HCT116 (cell line): ENCODE data around the gene ATF6B. TPM values are rescaled to one million over a fixed set of nuclear protein-coding genes. Genes with fewer than 3 reads are reported as not detected.

Source experiments
- ATAC-seq: fragments of 200-7000 bp; cut with Tn5 transposase; 2 replicates; pipeline ENCODE4 v1.9.1; 2020; ENCODE audit warnings: mild to moderate bottlenecking, moderate library complexity
- BruUV-seq: library from RNA; stranded (reverse); fragments of 400-500 nt; replicated peaks from 2 replicates; lab custom pipeline; 2021; lab: Mats Ljungman, UMichigan
- CTCF ChIA-PET: fragments of 300-600 bp; sonication (Branson Sonifier 250); formaldehyde crosslinking; loops from one replicate; lab custom pipeline; 2021; ENCODE audit warnings: antibody characterized with exemption; lab: Charles Lee
- POLR2A ChIA-PET: fragments of 300-600, 350-600 bp; sonication (Branson Sonifier 250); formaldehyde crosslinking; loops from one replicate; lab custom pipeline; 2021; ENCODE audit warnings: antibody characterized with exemption; lab: Charles Lee
- RAD21 ChIA-PET, 2 experiments: fragments of 300-600 bp; sonication (Branson Sonifier 250); formaldehyde crosslinking; loops; one replicate each; lab custom pipeline; 2023; ENCODE audit warnings: low total read pairs in 2 of 2; ENCODE audit not compliant: uncharacterized antibody in 2 of 2, unreplicated experiment in 2 of 2, low non-redundant PET in 1 of 2; lab: Charles Lee
- DNase-seq: peaks from one replicate; pipeline ENCODE4 v3.0.0-alpha.2; 2010; ENCODE audit warnings: low read depth, low spot score
- H2AFZ ChIP-seq: fragments of 200-600 bp; shearing (Covaris generic), sonication (generic); 2 replicates; pipeline ENCODE4 v1.6.1; 2017; ENCODE audit warnings: low read depth, mixed run types, mixed read lengths, antibody characterized with exemption, low read length; ENCODE audit not compliant: poor library complexity, severe bottlenecking
- H3K27ac ChIP-seq: 2 replicates; pipeline ENCODE4 v1.5.1; 2012; ENCODE audit warnings: low read depth, low read length
- H3K27me3 ChIP-seq: fragments of 200-600 bp; sonication (generic); 2 replicates; pipeline ENCODE4 v1.6.1; 2016; ENCODE audit warnings: mixed run types, low read length, mixed read lengths; ENCODE audit not compliant: insufficient read depth
- H3K36me3 ChIP-seq, 2 experiments: fragments of 200-500 bp in 1 of 2; fragments of 200-600 bp in 1 of 2; sonication (Bioruptor generic) in 1 of 2; sonication (generic) in 1 of 2; 2 replicates each; pipeline versions ENCODE4 v1.5.1 to v1.6.1; 2014 to 2016; ENCODE audit warnings: low read length in 2 of 2, inconsistent platforms in 1 of 2, mixed read lengths in 1 of 2, mixed run types in 1 of 2; ENCODE audit not compliant: insufficient read depth in 2 of 2, control insufficient read depth in 1 of 2
- H3K4me1 ChIP-seq, 2 experiments: fragments of 200-600 bp in 1 of 2; sonication (generic) in 1 of 2; 2 replicates each; pipeline versions ENCODE4 v1.5.1 to v1.6.1; 2012 to 2017; ENCODE audit warnings: low read length in 2 of 2, inconsistent platforms in 1 of 2, mild to moderate bottlenecking in 1 of 2, mixed read lengths in 1 of 2, mixed run types in 1 of 2, moderate library complexity in 1 of 2; ENCODE audit not compliant: insufficient read depth in 2 of 2, control insufficient read depth in 1 of 2
- H3K4me2 ChIP-seq: fragments of 200-600 bp; sonication (generic); 2 replicates; pipeline ENCODE4 v1.6.1; 2017; ENCODE audit warnings: mixed run types, low read length, mixed read lengths
- H3K4me3 ChIP-seq, 2 experiments: fragments of 200-600 bp in 1 of 2; sonication (generic) in 1 of 2; replicated peaks in 1 of 2; 2 replicates each; pipeline ENCODE4 v1.5.1; 2011 to 2016; ENCODE audit warnings: low read length in 2 of 2, control low read depth in 1 of 2, low read depth in 1 of 2, mild to moderate bottlenecking in 1 of 2, mixed read lengths in 1 of 2, mixed run types in 1 of 2
- H3K79me2 ChIP-seq: fragments of 200-600 bp; sonication (generic); 2 replicates; pipeline ENCODE4 v1.6.1; 2017; ENCODE audit warnings: mild to moderate bottlenecking, mixed run types, low read length, moderate library complexity, mixed read lengths; ENCODE audit not compliant: insufficient read depth
- H3K9ac ChIP-seq: fragments of 200-600 bp; sonication (generic); 2 replicates; pipeline ENCODE4 v1.6.1; 2016; ENCODE audit warnings: low read length, mixed read lengths
- H3K9me2 ChIP-seq: fragments of 200-600 bp; sonication (generic), shearing (Covaris generic); 2 replicates; pipeline ENCODE4 v1.6.1; 2017; ENCODE audit warnings: mixed run types, mild to moderate bottlenecking, moderate library complexity; ENCODE audit not compliant: insufficient read depth
- H3K9me3 ChIP-seq, 2 experiments: fragments of 200-500 bp in 1 of 2; fragments of 200-600 bp in 1 of 2; sonication (Bioruptor generic) in 1 of 2; sonication (generic) in 1 of 2; 2 replicates each; pipeline ENCODE4 v1.6.1; 2014 to 2017; ENCODE audit warnings: low read length in 2 of 2, mixed read lengths in 2 of 2, inconsistent platforms in 1 of 2, low read depth in 1 of 2, mild to moderate bottlenecking in 1 of 2, mixed run types in 1 of 2, moderate library complexity in 1 of 2; ENCODE audit not compliant: control insufficient read depth in 1 of 2, insufficient read depth in 1 of 2
- H4K20me1 ChIP-seq: fragments of 200-600 bp; sonication (generic), shearing (Covaris generic); 2 replicates; pipeline ENCODE4 v1.6.1; 2017; ENCODE audit warnings: mixed run types, mild to moderate bottlenecking, moderate library complexity; ENCODE audit not compliant: insufficient read depth
- CTCF ChIP-seq, 3 experiments: fragments of 200-600 bp in 1 of 3; sonication (generic) in 1 of 3; IDR thresholded peaks in 2 of 3; conservative IDR thresholded peaks in 1 of 3; 2 replicates each; pipeline ENCODE4 v1.5.1; 2012 to 2017; ENCODE audit warnings: low read depth in 2 of 3, low read length in 2 of 3, antibody characterized with exemption in 1 of 3, borderline replicate concordance in 1 of 3, control low read depth in 1 of 3, mild to moderate bottlenecking in 1 of 3, mixed read lengths in 1 of 3, mixed run types in 1 of 3, moderate library complexity in 1 of 3; ENCODE audit not compliant: insufficient read depth in 1 of 3
- EZH2 ChIP-seq: fragments of 200-600 bp; sonication (generic); IDR thresholded peaks from 2 replicates; pipeline ENCODE4 v1.6.1; 2017; ENCODE audit warnings: antibody characterized with exemption, mixed run types
- MAX ChIP-seq: IDR thresholded peaks from 2 replicates; pipeline ENCODE4 v1.6.1; 2012
- POLR2A ChIP-seq: IDR thresholded peaks from 2 replicates; pipeline ENCODE4 v1.7.0; 2011; ENCODE audit warnings: borderline replicate concordance; ENCODE audit not compliant: insufficient read depth, insufficient read length; ENCODE audit errors: extremely low read depth
- REST ChIP-seq: IDR thresholded peaks from 2 replicates; pipeline ENCODE4 v1.6.1; 2012; ENCODE audit warnings: low read depth
- SIN3A ChIP-seq: IDR thresholded peaks from 2 replicates; pipeline ENCODE4 v1.6.1; 2012; ENCODE audit warnings: low read depth
- SP1 ChIP-seq: IDR thresholded peaks from 2 replicates; pipeline ENCODE4 v1.6.1; 2012; ENCODE audit warnings: low read depth
- ZFX ChIP-seq: fragments of 450-650 bp; IDR thresholded peaks from 2 replicates; pipeline ENCODE4 v1.6.1; 2017
- ZNF274 ChIP-seq: fragments of 200-500 bp; sonication (Bioruptor generic); IDR thresholded peaks from 2 replicates; pipeline ENCODE4 v1.6.1; 2014; ENCODE audit warnings: mild to moderate bottlenecking, low read depth, low read length, inconsistent platforms
- intact Hi-C: fragments of 100-400 bp; cut with micrococcal nuclease; formaldehyde crosslinking; loops from 2 replicates; pipeline ENCODE4 v1.10.0; 2022
- total RNA-seq: library from RNA; stranded (reverse); gene quantifications from one replicate; pipeline ENCODE4 v1.2.1, GENCODE V29; 2021; ENCODE audit not compliant: unreplicated experiment

The ATF6B gene
- total RNA-seq, 1 experiment from 2014 or later, result 63.9 TPM

- no peak for TF ChIP-seq SIN3A
- TF ChIP-seq MAX, result no peak
- no peak for TF ChIP-seq CTCF (IDR thresholded peaks at IDR 0.05 in 2 of 3, conservative IDR thresholded peaks at IDR 0.05 in 1 of 3; ENCODE audit: borderline replicate concordance in 1 of 3, insufficient read depth in 1 of 3, low read depth in 2 of 3, low read length in 2 of 3)
- no peak for TF ChIP-seq ZFX
- TF ChIP-seq ZNF274, result no peak
- no peak for TF ChIP-seq EZH2
- no peak for TF ChIP-seq POLR2A
- no peaks in the 10 kb centered on the region for H3K79me2 ChIP-seq
- no peak overlapping the region for H2AFZ ChIP-seq
- no peaks in the 10 kb centered on the region for H4K20me1 ChIP-seq
- no peaks in the 10 kb centered on the region for H3K9me3 ChIP-seq
- ATAC-seq, result no peak
- BruUV-seq, result no TSS peak
- no peaks in the 10 kb centered on the region for H3K9me2 ChIP-seq
- RAD21 ChIA-PET, result no interaction called here
- CTCF ChIA-PET, result interaction anchor here (1.2 kb wide), 1 partner anchor 11 kb away, joined by 4 read pairs; no protein-coding TSS in a partner anchor
- POLR2A ChIA-PET, result no interaction called here
- no peaks in the 10 kb centered on the region for H3K36me3 ChIP-seq
- no peak overlapping the region for H3K4me3 ChIP-seq
- intact Hi-C loops, result no loop called here
- no peak overlapping the region for H3K9ac ChIP-seq
- no peak overlapping the region for H3K27ac ChIP-seq
- no peak for DNase-seq
- peak overlapping the region; percentile 32 for H3K4me2 ChIP-seq
- H3K4me1 ChIP-seq, result peaks cover 8 to 23% of the 10 kb centered on the region in 2 experiments; a peak in 3 of 4 replicates
- no peaks in the 10 kb centered on the region for H3K27me3 ChIP-seq
Observed at GRCh38 chr6:32107406-32107805, 20.6 kb downstream of the ATF6B start.

DNA sequence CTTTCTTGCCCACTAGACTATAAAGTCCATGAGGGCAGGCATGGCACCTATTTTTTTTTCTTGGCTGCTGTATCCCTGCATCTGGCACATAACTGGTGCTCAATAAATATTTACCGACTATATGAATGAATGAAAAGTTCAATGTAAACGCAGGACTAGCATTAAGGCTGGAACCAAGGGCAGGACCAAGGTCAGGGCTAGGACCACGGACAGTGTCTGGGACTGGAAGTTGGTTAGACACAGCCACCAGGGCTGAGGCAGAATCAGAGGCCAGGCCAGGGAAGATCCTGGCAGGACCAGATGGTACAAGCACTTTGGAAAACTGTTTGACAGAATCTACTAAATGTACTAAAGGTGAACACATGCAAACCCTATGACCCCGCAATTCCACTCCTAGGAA, 22.6 kb downstream of the ATF6B start:
- no TSS peak for BruUV-seq
- Histone ChIP-seq H3K4me2 (no peak overlapping the region), H3K27me3 (no peaks in the 10 kb centered on the region), H3K36me3 (no peaks in the 10 kb centered on the region), H3K4me3 (no peak overlapping the region), H2AFZ (no peak overlapping the region), H3K4me1 (peaks cover 8 to 23% of the 10 kb centered on the region in 2 experiments; a peak in 3 of 4 replicates), H3K9me2 (no peaks in the 10 kb centered on the region), H3K9ac (no peak overlapping the region), H3K27ac (no peak overlapping the region), H4K20me1 (no peaks in the 10 kb centered on the region), H3K79me2 (no peaks in the 10 kb centered on the region), H3K9me3 (no peaks in the 10 kb centered on the region)
- intact Hi-C loops, result no loop called here
- ChIA-PET CTCF (no interaction called here), POLR2A (no interaction called here), RAD21 (no interaction called here)
- DNase-seq (no peak), ATAC-seq (peak; percentile 43; the same call in 1 of the 2 replicates)
- peak; percentile 84 for TF ChIP-seq REST
- no peak for TF ChIP-seq SP1
